Muscle layer of duodenum (tissue), 2 donors: Measurements from ENCODE around the gene TNK2.
"Not testable (repeated sequence)": the region's sequence is repeated elsewhere in the genome, so short reads cannot be mapped to it uniquely, and the experiment has no call there.

Experiments
- H3K27ac ChIP-seq: one replicate; pipeline ENCODE4 v1.7.0; 2013; ENCODE audit warnings: mild to moderate bottlenecking, low read length
- H3K27me3 ChIP-seq: one replicate; pipeline ENCODE4 v1.7.0; 2013; ENCODE audit warnings: low read depth, mild to moderate bottlenecking, control low read depth, low read length
- H3K36me3 ChIP-seq, 2 donors: one replicate each; pipeline ENCODE4 v1.7.0; 2013; ENCODE audit warnings: low read length in 2 of 2, control low read depth in 1 of 2, mild to moderate bottlenecking in 1 of 2; ENCODE audit not compliant: insufficient read depth in 2 of 2, control insufficient read depth in 1 of 2
- H3K4me1 ChIP-seq, 2 donors: one replicate each; pipeline ENCODE4 v1.7.0; 2013; ENCODE audit warnings: low read length in 2 of 2, mild to moderate bottlenecking in 2 of 2, control low read depth in 1 of 2, moderate library complexity in 1 of 2; ENCODE audit not compliant: insufficient read depth in 2 of 2, control insufficient read depth in 1 of 2
- H3K4me3 ChIP-seq, 2 donors: one replicate each; pipeline ENCODE4 v1.7.0; 2013; ENCODE audit warnings: low read length in 2 of 2, low read depth in 1 of 2, mild to moderate bottlenecking in 1 of 2
- H3K9me3 ChIP-seq, 2 donors: one replicate each; pipeline ENCODE4 v1.7.0; 2013; ENCODE audit warnings: low read length in 2 of 2, control low read depth in 1 of 2, mild to moderate bottlenecking in 1 of 2; ENCODE audit not compliant: control insufficient read depth in 1 of 2
- donor health status: healthy.

TNK2 gene

DNA sequence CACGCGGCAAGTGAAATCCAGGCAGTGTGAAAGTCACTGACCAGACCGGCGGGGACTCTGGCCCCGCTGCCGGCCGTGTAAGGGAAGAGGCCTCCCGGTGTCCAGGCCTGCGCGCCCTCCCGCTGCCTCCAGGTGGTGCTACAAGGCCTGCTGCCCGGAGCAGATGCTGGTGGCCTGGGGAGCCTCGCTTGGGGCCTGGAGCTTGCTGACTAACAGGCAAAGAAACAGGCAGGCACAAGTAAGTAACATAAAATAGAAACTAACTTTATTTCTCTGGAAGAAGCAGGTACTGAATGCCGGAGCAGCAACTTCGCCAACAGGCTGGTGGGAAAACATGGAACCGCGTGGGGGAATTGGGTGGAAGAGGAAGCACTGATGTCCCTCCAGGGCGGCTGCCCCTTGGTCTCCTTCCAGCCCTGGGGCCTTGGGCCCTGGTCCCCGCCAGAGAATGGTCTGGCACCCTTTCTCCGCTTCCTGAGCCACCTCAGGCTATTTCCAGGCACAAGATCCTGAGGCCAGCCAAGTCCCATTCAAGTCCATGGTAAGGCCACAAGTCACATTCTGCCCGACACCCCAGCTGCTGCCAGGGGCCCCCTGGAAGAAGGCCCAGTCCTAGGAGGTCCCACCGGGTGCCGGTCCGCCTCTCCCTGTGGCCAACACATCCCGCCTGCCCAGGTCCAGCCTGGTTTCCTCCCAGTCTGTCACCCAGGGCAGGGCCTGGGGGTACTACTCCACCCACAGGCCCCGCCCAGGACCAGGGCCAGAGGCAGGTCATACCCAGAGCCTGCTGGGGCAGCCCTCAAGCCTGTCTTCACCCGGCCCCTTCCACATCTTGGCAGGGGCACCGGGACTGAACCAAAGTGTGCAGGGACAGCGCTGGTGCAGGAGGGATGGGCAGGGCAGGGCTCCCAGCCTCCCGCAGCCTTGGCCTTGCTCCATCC lies 45.0 kb downstream of the TNK2 start:
- H3K36me3 ChIP-seq = peaks cover 4 to 16% of the 10 kb centered on the region in 2 donors
- no peak overlapping the region for H3K27ac ChIP-seq

DNA sequence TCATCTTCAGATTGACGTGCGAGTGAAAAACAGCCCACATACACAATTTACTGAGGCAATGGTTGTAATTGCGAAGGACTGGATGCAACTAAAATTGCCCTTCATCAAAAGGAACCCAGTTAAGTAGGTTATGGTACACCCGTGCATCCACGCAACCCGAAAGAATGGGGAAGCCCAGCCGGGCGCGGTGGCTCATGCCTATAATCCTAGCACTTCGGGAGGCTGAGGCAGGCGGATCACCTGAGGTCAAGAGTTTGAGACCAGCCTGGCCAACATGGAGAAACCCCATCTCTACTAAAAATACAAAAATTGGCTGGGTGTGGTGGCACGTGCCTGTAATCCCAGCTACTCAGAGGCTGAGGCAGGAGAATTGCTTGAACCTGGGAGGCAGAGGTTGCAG lies 46.0 kb downstream of the TNK2 start:
- not testable (repeated sequence) for H3K27ac ChIP-seq, H3K36me3 ChIP-seq, H3K4me3 ChIP-seq, H3K27me3 ChIP-seq, H3K9me3 ChIP-seq
- peaks cover 0 to 20% of the 10 kb centered on the region in 2 donors for H3K4me1 ChIP-seq

More for the DNA sequence above, 45.0 kb downstream of the TNK2 start:
- peaks cover 0 to 20% of the 10 kb centered on the region in 2 donors for H3K4me1 ChIP-seq
- H3K4me3 ChIP-seq = no peak overlapping the region
- H3K27me3 ChIP-seq = no peaks in the 10 kb centered on the region
- no peaks in the 10 kb centered on the region for H3K9me3 ChIP-seq

DNA sequence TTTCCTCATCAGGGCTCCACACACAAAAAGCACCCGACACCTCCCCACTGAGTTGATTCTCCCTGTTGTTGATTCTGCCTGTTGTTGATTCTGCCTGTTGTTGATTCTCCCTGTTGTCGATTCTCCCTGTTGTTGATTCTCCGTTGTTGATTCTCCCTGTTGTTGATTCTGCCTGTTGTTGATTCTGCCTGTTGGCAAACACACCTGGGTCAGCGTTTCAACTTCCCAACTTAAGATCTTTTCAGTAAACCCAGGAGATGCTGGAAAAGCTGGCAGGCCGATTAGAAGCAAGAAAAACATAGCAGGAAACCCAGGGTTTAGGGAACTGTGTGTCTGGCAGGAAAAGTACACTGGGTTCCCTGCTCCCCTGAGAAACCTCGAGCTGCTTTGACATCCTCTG lies 47.9 kb downstream of the TNK2 start:
- Histone ChIP-seq H3K27ac (no peak overlapping the region), H3K9me3 (no peaks in the 10 kb centered on the region), H3K4me3 (no peak overlapping the region), H3K36me3 (peaks cover 2 to 7% of the 10 kb centered on the region in 2 donors), H3K27me3 (no peaks in the 10 kb centered on the region), H3K4me1 (peaks cover 0 to 20% of the 10 kb centered on the region in 2 donors)

DNA sequence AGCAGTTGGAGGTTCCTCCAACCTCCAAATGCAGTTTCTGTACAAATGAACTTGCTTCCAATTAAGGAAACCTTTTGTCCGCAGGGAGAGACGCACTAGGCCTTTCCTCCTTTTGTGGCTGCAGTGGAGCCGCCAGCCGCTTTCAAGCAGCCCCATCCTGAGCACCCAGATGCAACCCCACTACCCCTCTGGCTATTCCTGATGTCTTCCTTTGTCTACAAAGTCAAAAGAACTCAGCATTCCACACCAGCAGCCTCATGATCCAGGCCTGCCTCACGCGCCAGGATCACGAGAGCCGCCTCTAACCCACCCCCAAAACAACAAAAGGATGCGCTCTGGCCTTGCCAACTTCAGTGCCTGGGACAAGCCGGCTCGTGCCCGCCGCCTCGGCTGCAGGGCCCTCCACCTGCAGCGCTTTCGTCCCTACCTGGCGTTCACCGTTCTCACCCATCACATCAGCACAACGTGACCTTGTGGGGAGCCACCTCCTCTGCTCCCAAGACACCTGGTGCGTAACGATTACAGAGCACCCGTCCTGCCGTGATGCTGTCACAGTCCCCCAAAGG lies 48.4 kb downstream of the TNK2 start:
- H3K27ac ChIP-seq = no peak overlapping the region
- peaks cover 0 to 20% of the 10 kb centered on the region in 2 donors for H3K4me1 ChIP-seq
- H3K9me3 ChIP-seq = no peaks in the 10 kb centered on the region
- H3K27me3 ChIP-seq = no peaks in the 10 kb centered on the region
- peak overlapping the region in 1 of 2 donors; percentile 37 for H3K4me3 ChIP-seq
- peaks cover 0 to 7% of the 10 kb centered on the region in 2 donors for H3K36me3 ChIP-seq

GRCh38 chr3:195859061-195859845 lies 49.1 kb downstream of the TNK2 start:
- no peaks in the 10 kb centered on the region for H3K9me3 ChIP-seq
- H3K4me1 ChIP-seq = peaks cover 0 to 20% of the 10 kb centered on the region in 2 donors
- H3K36me3 ChIP-seq = peaks cover 0 to 7% of the 10 kb centered on the region in 2 donors
- H3K27me3 ChIP-seq = no peaks in the 10 kb centered on the region
- H3K27ac ChIP-seq = no peak overlapping the region
- peak overlapping the region in 1 of 2 donors; percentile 37 for H3K4me3 ChIP-seq

DNA sequence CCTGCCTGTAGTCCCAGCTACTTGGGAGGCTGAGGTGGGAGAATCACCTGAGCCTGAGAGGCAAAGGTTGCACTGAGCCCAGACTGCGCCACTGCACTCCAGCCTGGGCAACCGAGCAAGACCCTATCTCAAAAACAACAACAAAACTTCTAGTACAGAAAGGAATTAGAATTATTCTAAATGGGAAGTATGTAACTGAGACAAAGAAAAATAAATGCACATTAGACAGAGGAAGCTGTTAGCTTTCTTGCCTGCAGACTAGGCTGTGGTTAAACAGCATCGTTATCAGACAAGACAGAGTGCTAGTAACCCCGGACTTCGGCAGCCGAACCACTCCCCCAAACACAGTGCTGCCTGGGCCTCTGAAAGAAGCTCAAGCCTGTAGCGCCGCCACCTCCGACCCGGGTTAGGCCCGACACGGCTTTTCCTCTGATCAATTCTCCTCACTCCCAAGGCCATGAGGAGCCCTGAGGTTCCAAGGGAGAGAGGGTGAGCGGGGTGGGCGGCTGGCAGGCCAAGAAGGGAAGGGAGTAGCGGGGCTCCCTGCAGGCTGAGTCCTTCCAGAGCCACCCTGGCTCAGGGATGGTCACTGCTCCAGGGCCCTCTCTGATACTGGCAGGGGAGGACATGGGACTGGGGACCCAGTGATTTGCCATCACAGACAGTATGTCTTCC lies 51.8 kb downstream of the TNK2 start:
- Histone ChIP-seq H3K27ac (no peak overlapping the region), H3K27me3 (no peaks in the 10 kb centered on the region), H3K4me1 (peaks cover 0 to 8% of the 10 kb centered on the region in 2 donors), H3K4me3 (no peak overlapping the region), H3K9me3 (no peaks in the 10 kb centered on the region), H3K36me3 (no peaks in the 10 kb centered on the region)

GRCh38 chr3:195855471-195856409 lies 52.6 kb downstream of the TNK2 start:
- no peaks in the 10 kb centered on the region for H3K36me3 ChIP-seq
- H3K4me3 ChIP-seq = no peak overlapping the region
- H3K27me3 ChIP-seq = no peaks in the 10 kb centered on the region
- H3K27ac ChIP-seq = no peak overlapping the region
- H3K4me1 ChIP-seq = peaks cover 0 to 8% of the 10 kb centered on the region in 2 donors
- H3K9me3 ChIP-seq = no peaks in the 10 kb centered on the region

GRCh38 chr3:195854628-195855294 lies 53.6 kb downstream of the TNK2 start:
- no peaks in the 10 kb centered on the region for H3K27me3 ChIP-seq
- H3K4me3 ChIP-seq = no peak overlapping the region
- H3K4me1 ChIP-seq = peaks cover 0 to 8% of the 10 kb centered on the region in 2 donors
- no peaks in the 10 kb centered on the region for H3K36me3 ChIP-seq
- H3K9me3 ChIP-seq = no peaks in the 10 kb centered on the region
- no peak overlapping the region for H3K27ac ChIP-seq

DNA sequence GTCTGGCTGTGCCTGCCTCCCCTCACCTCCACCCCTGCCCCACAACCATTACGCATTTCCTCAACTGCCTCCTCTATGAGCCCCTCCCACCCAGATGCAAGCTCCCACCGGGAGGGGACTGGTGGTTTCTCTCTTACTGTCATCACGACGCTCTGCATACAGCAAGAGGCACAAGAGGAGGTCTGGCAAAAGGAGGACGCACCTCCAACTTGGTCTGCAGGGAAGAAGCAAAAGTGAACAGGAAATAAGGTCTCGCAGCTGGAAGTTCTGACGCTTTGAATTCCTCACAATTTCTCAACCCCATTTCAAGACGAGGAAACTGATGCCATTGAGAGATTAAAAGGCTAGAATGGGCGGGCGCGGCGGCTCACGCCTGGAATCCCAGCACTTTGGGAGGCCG lies 54.4 kb downstream of the TNK2 start:
- Histone ChIP-seq H3K27ac (no peak overlapping the region), H3K4me3 (no peak overlapping the region), H3K36me3 (no peaks in the 10 kb centered on the region), H3K4me1 (peaks cover 0 to under 1% of the 10 kb centered on the region in 2 donors), H3K9me3 (no peaks in the 10 kb centered on the region), H3K27me3 (no peaks in the 10 kb centered on the region)

- no peaks in the 10 kb centered on the region for H3K4me1 ChIP-seq
- no peak overlapping the region for H3K4me3 ChIP-seq
- no peaks in the 10 kb centered on the region for H3K9me3 ChIP-seq
- H3K27me3 ChIP-seq = no peaks in the 10 kb centered on the region
- no peak overlapping the region for H3K27ac ChIP-seq
- H3K36me3 ChIP-seq = no peaks in the 10 kb centered on the region
Measured at GRCh38 chr3:195853036-195853435, 55.3 kb downstream of the TNK2 start.
